ENCODE measurements around the gene TNFRSF11A.

TNFRSF11A gene

GRCh38 chr18:62384610-62385097, 59.5 kb downstream of the TNFRSF11A start:
- no peak for DNase-seq

- no peak for DNase-seq
Observed at GRCh38 chr18:62386091-62386490, 61.0 kb downstream of the TNFRSF11A start.

GRCh38 chr18:62386601-62387000, 61.5 kb downstream of the TNFRSF11A start:
- DNase-seq: no peak

DNA sequence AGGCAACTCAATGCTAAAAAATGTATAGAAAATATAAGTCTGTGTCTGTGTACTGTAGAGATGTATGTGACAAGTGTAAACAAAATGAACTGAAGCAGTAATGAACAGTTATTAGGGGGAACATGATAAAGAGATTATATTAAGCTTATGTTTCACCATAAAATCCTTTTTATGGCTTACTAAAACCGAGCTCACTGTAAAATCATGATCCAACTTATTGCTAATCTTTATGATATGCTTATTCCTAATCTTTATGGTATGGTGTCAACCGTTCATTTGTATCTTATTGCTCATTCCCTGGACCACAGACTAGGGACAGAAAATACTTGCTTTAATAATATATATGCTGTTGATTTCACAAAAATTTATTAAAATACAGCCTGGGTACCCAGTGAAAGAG, 62.1 kb downstream of the TNFRSF11A start:
- DNase-seq: no peak

- DNase-seq: no peak
Observed at GRCh38 chr18:62388855-62389760, 64.0 kb downstream of the TNFRSF11A start.

GRCh38 chr18:62389761-62390481, 64.8 kb downstream of the TNFRSF11A start:
- DNase-seq: no peak

DNA sequence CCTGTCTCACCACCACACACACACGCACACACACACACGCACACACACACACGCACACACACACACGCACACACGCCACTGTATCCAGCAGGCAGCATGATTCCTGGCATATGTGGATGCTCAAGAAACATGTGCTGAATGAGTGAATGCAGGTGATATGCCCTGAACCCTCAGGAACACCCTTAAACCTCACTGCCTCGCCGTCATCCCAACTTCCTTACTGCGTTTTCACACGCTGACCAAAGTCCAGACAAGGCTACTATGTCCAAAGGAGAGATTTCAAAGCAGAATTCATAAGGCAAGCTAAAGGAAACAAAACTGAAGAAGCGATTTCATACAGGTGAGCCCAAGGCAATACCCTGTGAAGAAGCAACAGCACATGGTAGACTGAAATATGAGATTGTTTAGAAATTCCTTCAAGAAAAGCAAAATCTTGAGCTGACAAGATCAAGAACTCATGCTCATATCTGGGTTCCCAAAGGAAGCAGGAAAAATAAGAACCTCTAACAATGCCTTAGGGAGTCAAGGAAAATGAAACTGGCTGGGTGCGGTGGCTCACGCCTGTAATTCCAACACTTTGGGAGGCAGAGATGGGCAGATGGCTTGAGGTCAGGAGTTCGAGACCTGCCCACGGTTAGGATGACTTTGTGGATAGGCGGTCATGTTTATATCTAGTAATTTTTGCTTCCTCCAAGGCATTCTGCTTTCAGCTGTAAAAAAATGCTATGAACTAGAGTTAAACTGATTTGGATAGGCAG, 69.1 kb downstream of the TNFRSF11A start:
- no peak for DNase-seq

DNA sequence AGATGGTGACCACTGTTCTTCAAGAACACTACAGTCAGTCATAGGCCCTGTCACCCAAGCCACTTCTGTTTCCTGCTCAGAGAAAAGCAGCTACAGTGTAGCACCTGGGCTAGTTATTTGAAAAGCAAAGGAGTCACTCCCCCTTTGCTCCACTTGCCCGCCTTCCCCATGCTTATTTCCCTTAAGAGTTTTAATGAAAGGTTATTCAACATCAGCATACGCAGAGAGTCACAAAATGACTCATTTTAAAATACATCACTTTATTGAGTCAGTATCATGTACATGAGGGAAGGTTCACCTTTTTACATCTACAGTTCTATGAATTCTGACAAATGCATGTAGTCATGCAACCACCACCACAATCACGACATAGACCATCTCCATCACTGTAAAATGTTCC, 71.3 kb downstream of the TNFRSF11A start:
- peak; percentile 32 for DNase-seq

DNA sequence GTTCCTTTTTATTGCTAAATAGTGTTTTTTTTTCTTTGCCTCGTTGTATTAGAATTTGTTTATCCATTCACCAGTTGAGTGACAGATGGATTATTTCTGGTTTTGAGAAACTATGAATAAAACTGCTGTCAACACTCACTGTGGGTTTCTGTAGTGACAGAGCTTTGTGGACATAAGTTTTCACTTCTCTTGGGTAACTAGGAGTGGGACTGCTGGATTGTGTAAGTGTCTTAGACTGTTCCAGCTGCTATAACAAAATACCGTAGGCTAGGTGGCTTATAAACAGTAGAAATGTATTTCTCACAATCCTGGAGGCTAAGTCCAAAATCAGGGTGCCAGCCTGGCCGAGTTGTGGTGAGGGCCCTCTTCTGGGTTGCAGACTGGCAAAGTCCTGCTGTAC, 71.9 kb downstream of the TNFRSF11A start:
- no peak for DNase-seq

GRCh38 chr18:62398291-62398690, 73.2 kb downstream of the TNFRSF11A start:
- no peak for DNase-seq

DNA sequence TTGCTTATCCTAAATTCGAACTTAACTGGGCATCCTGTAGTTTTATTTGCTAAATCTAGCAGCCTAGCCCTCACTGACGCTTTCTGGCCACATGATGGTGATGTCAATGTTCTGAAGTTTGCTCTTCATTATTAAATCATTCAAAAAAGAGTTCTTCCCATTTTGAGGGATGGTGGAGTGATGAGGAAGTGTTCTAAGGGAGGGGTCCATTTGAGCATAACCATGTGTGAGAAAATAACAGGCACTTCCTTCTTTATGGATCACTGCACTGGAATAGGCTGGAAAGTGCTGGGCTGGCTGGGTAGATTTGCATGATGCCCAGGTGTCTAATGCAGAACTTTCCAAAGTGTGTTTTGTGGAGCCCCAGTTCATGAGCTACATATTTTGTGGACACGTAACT, 74.2 kb downstream of the TNFRSF11A start:
- DNase-seq: no peak

DNA sequence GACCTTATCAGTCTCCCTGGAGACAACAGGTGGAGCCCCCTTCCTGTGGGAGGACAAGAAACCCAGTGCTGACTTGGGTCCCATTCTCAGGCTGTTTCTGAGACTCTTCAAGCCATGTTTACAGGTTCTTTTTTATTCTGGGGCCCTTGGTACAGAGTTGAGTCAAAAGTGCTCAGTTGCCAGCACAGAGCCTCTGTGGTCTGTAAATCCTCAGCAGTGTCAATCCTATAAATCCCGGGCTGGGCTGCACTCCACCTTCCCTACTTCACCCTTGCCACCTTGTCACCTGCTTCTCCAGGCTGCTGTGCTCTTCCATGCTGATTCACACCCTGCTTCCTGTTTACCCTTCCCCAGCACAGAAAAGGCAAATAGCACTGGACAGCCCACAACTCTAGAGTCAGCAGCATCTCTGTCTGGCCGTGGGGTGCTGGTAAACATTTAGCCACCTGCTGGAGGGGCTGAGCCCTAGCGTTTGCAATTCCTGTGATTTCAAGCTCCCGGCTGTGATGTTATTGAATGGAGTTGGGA, 74.7 kb downstream of the TNFRSF11A start:
- DNase-seq: no peak

DNA sequence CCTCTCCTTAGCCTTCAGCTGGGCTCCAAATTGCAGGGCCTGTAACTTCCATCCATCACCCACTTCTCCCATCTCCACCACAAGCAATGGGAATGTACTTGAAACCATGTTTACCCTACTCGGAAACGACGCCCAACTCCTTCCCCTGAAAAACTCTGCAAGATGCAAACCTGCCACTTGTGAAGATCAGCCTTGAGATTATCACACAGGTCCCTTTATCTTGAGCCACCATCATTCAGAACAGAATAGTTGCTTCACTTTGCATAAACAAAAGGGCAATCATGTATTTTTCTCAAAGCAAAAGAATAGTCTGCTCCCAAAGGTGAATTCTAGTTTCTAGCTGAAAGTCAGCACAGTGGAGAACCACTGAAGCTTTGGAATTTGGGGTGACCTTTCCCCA, 75.8 kb downstream of the TNFRSF11A start:
- no peak for DNase-seq

DNA sequence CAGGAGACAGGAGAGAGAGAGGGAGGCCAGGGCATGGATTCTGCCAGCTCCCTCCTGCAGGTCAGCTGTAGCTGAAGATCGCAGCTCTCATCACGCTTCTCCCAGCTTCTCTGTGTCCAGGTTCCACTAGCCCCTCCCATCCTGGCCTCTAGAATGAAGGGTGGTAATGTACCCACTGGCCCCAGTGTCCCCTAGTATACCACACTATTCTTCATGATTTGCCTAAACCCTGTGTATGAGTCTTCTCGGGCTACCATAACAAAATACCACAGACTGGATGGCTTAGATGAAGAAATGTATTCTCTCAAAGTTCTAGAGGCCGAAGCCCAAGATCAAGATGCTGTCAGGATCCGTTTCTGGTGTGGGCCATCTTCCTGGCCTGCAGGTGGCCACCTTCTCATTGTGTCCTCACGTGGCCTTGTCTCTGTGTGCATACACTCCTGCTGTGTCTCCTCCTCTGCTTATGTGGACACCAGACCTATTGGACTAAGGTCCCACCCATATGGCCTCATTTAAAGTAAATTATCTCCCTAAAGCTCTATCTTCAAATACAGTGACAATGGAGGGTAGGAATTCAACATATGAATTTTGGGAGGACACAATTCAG, 77.3 kb downstream of the TNFRSF11A start:
- no peak for DNase-seq

- DNase-seq: no peak
Observed at GRCh38 chr18:62403120-62403519, 78.0 kb downstream of the TNFRSF11A start.

DNA sequence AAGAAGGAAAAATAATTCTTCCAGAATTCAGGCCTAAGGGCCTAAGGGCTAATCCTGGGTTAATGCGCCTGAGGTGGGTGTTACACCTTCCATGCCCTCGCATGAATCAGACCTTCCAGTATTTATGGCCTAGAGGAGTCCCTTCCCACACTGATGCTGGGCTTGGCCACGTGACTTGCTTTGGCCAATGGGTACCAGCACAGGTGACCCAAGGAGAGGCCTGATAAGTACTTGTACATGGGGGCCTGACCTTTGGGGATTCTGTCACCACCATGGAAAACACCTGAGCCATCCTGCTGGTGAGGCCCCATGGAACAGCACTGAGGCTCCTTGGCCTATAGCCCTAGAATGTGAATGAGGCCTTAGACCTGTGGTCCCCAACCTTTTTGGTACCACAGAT, 79.8 kb downstream of the TNFRSF11A start:
- DNase-seq: no peak

- DNase-seq: no peak
Observed at GRCh38 chr18:62407660-62408059, 82.5 kb downstream of the TNFRSF11A start.

GRCh38 chr18:62409821-62410220, 84.7 kb downstream of the TNFRSF11A start:
- no peak for DNase-seq

DNA sequence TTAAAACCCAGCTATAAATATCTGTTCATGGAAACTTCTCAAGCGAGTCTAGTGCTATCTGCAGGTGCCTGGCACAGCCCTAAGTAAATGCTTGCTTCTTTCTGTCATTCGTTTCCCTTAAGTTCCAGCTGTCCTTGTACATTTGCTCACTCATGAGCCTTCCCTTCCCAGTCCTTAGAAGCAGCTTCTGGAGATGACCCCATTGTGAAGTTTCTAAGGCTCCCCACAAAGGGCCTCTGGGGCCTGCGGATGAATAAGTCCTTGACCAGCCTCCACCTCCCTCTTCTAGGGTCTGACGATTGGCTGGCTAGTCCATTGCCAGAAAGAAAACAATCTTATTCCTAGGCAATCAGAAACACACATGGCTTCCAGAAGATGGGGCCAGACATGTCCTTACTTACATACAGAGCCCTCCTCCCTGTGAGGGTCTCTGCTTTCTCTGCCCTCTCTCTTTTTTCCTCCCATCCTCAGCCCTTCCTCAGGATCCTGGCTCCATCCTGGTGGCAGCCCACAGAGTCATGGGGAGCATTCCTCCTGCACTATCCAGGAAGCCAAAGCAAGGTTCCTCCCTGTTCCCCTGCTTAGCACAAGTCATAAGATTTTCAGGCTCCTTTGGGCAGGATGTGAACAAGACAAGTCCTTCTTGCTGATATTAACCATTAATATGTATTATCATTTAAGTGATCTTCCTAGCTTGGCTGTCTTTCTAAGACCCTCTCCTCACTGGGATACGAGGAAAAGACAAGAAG, 87.3 kb downstream of the TNFRSF11A start:
- no peak for DNase-seq

DNA sequence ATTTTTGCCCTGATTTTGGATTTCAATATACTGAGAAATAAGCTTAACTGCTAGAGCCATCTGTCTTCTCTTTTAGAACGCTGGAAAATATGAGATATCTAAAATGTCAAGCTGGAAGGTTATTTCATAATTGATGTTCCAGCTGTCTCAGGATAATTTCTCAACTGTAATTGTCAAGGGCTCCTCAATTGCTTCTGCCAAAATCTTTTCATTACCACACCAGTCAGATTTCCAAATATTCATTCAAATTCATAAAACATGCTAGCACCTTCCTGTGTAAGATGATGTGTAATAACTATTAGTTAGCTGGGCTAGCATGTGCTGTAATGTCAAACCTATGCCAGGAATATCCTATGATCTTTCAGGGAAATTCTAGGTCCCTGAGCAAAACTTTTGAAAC, 88.1 kb downstream of the TNFRSF11A start:
- no peak for DNase-seq

DNA sequence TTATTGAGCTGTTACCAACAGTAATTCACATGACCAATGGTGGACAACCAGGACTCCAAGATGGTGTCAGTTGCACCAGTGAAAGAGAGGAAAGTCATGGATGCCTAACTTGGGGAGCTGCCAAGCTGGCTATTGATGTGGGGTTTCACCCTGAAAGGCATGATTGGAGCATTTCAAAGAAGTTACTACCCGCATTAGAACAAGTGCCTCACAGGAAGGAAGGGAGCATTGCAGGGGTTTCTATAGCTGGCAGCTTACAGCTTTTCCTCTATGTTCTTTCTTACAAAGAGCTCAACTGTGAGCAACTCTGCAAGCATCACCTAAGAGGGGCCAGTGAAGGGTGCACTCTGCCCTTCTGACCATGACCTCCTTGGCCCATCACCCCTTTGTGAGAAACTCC, 93.1 kb downstream of the TNFRSF11A start:
- no peak for DNase-seq

GRCh38 chr18:62420151-62420512, 95.0 kb downstream of the TNFRSF11A start:
- no peak for DNase-seq

Data from stimulated activated CD8-positive, alpha-beta memory T cell treated with anti-CD3 and anti-CD28 coated beads, Interleukin-4, amount 100 ng/mL, for 48 hours (primary cell).